ENCODE results near the gene DRAXIN. TPM values are rescaled to one million over a fixed set of nuclear protein-coding genes. Genes with fewer than 3 reads are reported as not detected.

DRAXIN gene
- total RNA-seq, 4 donors from 2014 or later, result not detected

GRCh38 chr1:11741919-11742558 lies 50.5 kb downstream of the DRAXIN start:
- TF ChIP-seq, protein P1, sequence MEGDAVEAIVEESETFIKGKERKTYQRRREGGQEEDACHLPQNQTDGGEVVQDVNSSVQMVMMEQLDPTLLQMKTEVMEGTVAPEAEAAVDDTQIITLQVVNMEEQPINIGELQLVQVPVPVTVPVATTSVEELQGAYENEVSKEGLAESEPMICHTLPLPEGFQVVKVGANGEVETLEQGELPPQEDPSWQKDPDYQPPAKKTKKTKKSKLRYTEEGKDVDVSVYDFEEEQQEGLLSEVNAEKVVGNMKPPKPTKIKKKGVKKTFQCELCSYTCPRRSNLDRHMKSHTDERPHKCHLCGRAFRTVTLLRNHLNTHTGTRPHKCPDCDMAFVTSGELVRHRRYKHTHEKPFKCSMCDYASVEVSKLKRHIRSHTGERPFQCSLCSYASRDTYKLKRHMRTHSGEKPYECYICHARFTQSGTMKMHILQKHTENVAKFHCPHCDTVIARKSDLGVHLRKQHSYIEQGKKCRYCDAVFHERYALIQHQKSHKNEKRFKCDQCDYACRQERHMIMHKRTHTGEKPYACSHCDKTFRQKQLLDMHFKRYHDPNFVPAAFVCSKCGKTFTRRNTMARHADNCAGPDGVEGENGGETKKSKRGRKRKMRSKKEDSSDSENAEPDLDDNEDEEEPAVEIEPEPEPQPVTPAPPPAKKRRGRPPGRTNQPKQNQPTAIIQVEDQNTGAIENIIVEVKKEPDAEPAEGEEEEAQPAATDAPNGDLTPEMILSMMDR (IDR thresholded peaks at IDR 0.05), result no peak
- ATAC-seq (ENCODE audit: low FRiP score), result no peak
- no peak for DNase-seq (ENCODE audit: low spot score)

DNA sequence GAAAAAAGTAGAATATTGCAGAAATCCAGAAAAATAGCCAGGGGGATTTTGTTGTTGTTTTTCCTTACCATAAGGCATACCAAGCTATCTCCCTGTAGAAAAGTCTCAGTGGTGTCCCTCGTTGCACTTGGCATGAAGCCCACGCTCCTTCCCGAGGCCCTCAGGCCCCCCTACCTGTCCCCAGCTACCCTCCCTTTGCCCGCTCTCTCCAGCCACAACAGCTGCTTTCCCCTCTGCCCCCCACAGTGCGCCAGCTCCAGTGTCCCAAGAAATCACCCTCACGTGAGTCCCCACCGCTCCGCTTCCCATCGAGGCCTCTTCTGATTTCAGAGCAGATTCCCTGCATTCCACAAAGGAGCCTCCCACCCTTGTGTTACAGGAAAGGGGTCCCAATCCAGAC lies 52.8 kb downstream of the DRAXIN start:
- TF ChIP-seq, protein P1 (IDR thresholded peaks at IDR 0.05), result no peak
- ATAC-seq (ENCODE audit: low FRiP score) (no peak), DNase-seq (ENCODE audit: low spot score) (no peak)

GRCh38 chr1:11746092-11746491 lies 54.6 kb downstream of the DRAXIN start:
- ATAC-seq (ENCODE audit: low FRiP score), result no peak
- TF ChIP-seq, protein P1 (IDR thresholded peaks at IDR 0.05), result no peak

DNA sequence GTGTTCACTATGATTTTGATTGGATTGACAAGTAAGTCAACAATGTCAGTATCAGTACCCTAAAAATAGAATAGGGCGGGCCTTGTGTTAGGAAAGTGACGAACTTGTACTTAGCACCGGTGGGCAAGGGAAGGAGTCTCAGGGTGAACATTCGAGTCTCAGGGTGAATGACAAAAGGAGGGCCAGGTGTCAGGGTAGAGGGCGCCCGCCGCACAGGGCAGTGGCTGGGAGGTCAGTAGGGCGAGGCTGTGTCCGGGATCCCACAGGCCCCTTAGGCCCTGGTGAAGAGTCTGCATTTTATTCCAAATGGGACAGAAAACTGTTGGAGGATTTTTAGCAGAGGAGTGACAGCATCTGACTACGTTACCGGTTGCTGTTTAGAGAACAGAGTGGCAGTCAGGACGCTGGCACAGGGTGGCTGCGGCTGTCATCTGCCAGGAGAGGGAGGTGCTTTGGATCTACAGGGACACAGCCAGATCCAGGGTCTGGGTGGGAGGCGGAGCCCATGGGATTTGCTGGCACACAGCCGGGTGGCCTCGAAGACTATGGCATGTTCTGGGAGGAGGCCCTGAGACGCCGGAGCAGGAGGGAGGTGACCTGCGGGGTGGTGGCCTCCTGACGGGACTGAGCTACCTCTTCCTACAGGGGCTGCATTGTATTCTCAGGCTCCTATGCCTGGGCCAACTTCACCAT lies 55.4 kb downstream of the DRAXIN start:
- TF ChIP-seq, protein P1 (IDR thresholded peaks at IDR 0.05), result no peak
- ATAC-seq (ENCODE audit: low FRiP score) (no peak), DNase-seq (ENCODE audit: low spot score) (no peak)

More at GRCh38 chr1:11746092-11746491, 54.6 kb downstream of the DRAXIN start:
- no peak for DNase-seq (ENCODE audit: low spot score)

- no peak for DNase-seq (ENCODE audit: low spot score)
- ATAC-seq (ENCODE audit: low FRiP score), result no peak
- TF ChIP-seq, protein P1 (IDR thresholded peaks at IDR 0.05), result no peak
These were observed 57.0 kb downstream of the DRAXIN start for GRCh38 chr1:11748294-11749202.

DNA sequence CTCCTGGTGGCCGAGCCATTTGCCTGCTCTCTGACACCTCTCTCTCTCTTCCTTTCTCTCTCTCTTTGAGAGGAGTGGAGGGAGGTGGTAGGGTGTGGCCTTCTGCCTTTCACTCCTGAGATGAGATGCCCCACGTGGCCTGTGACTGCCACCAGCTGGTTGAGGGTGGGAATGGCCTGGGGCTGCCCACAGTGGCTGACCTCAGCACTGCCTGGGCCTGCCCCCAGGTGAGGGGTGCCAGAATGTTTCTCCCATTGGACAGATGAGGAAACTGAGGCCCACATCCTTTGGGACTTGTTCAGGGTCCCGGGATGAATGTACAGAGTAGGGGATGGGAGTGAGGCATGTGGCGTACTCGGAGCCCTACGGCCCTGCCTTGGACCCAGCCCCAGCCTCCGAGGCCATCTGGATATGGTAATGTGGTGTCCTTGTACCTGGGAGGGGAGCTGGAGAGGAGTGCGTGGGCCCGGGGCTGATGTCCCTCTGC lies 57.7 kb downstream of the DRAXIN start:
- no peak for DNase-seq (ENCODE audit: low spot score)
- TF ChIP-seq, protein P1 (IDR thresholded peaks at IDR 0.05), result no peak
- ATAC-seq (ENCODE audit: low FRiP score), result peak; percentile 53
